Lower leg skin (tissue), 4 donors: ENCODE results near the gene AP3M1. TPM values are rescaled to one million over a fixed set of nuclear protein-coding genes. Genes with fewer than 3 reads are reported as not detected.

Experiments used
- DNase-seq, 2 donors: peaks; one replicate each; pipeline ENCODE4 v3.0.0-alpha.2; 2019; ENCODE audit warnings: low spot score in 2 of 2
- H3K4me3 ChIP-seq: fragments of 200-600 bp; sonication (generic); 2 replicates; pipeline ENCODE4 v1.5.1; 2017; ENCODE audit warnings: mild to moderate bottlenecking, low read depth; ENCODE audit not compliant: poor library complexity, severe bottlenecking
- CTCF ChIP-seq, 3 donors: fragments of 450-650 bp; IDR thresholded peaks; one replicate each; pipeline ENCODE4 v1.5.1; 2016; ENCODE audit warnings: antibody characterized with exemption in 3 of 3, mild to moderate bottlenecking in 3 of 3, moderate library complexity in 2 of 3
- POLR2A ChIP-seq, 2 donors: fragments of 450-650 bp; IDR thresholded peaks; one replicate each; pipeline ENCODE4 v1.6.1; 2016 to 2017; ENCODE audit warnings: antibody characterized with exemption in 2 of 2, mild to moderate bottlenecking in 1 of 2, moderate library complexity in 1 of 2
- WGBS, 2 donors: methylation state at CpG; one replicate each; pipeline ENCODE4 v1.1.5; 2018; 5-methylcytosine and 5-hydroxymethylcytosine counted together
- intact Hi-C: fragments of 100-400 bp; cut with DNase I; formaldehyde crosslinking; loops from one replicate; pipeline ENCODE4 v1.15.0; 2023; ENCODE audit warnings: low total_unique reads
- total RNA-seq, 4 donors: library from RNA; depleted of rRNA; stranded (reverse); fragments of >200 nt; gene quantifications; one replicate each; pipeline ENCODE4 v1.1.0, GENCODE V29; 2016

The AP3M1 gene
- total RNA-seq, 4 donors from 2014 or later = 13.3 to 24.2 (median 15.5) TPM

- H3K4me3 ChIP-seq = no peak overlapping the region
- DNase-seq = no peak
- intact Hi-C loops = no loop called here
- 57 to 58% methylated on average over 2 of the region's 2 CpGs for WGBS, 2 donors
- no peak for TF ChIP-seq CTCF (IDR thresholded peaks at IDR 0.05)
- TF ChIP-seq POLR2A (IDR thresholded peaks at IDR 0.05) = no peak
These were observed 70.6 kb downstream of the AP3M1 start for GRCh38 chr10:74079936-74080590.

GRCh38 chr10:74079028-74079935, 71.3 kb downstream of the AP3M1 start:
- WGBS, 2 donors = 63 to 66% methylated on average over 4 of the region's 4 CpGs
- no peak for TF ChIP-seq POLR2A (IDR thresholded peaks at IDR 0.05)
- TF ChIP-seq CTCF (IDR thresholded peaks at IDR 0.05) = no peak
- intact Hi-C loops = no loop called here
- H3K4me3 ChIP-seq = no peak overlapping the region
- no peak for DNase-seq

- DNase-seq = no peak
- intact Hi-C loops = no loop called here
- TF ChIP-seq POLR2A (IDR thresholded peaks at IDR 0.05) (no peak), CTCF (IDR thresholded peaks at IDR 0.05) (no peak)
- 73 to 79% methylated on average over 1 of the region's 1 CpG for WGBS, 2 donors
- no peak overlapping the region for H3K4me3 ChIP-seq
These were observed 72.6 kb downstream of the AP3M1 start for GRCh38 chr10:74078037-74078436.

GRCh38 chr10:74077416-74077815, 73.2 kb downstream of the AP3M1 start:
- intact Hi-C loops = no loop called here
- WGBS, 2 donors = 96 to 98% methylated on average over 4 of the region's 4 CpGs
- TF ChIP-seq CTCF (IDR thresholded peaks at IDR 0.05) (no peak), POLR2A (IDR thresholded peaks at IDR 0.05) (no peak)
- H3K4me3 ChIP-seq = no peak overlapping the region
- no peak for DNase-seq

- intact Hi-C loops = no loop called here
- no peak for TF ChIP-seq POLR2A (IDR thresholded peaks at IDR 0.05)
- no peak for TF ChIP-seq CTCF (IDR thresholded peaks at IDR 0.05)
- WGBS, 2 donors = 81 to 90% methylated on average over 2 of the region's 2 CpGs
- H3K4me3 ChIP-seq = no peak overlapping the region
- DNase-seq = no peak
These were observed 73.7 kb downstream of the AP3M1 start for GRCh38 chr10:74076961-74077360.
